ENCODE measurements around the gene THY1.

DNA sequence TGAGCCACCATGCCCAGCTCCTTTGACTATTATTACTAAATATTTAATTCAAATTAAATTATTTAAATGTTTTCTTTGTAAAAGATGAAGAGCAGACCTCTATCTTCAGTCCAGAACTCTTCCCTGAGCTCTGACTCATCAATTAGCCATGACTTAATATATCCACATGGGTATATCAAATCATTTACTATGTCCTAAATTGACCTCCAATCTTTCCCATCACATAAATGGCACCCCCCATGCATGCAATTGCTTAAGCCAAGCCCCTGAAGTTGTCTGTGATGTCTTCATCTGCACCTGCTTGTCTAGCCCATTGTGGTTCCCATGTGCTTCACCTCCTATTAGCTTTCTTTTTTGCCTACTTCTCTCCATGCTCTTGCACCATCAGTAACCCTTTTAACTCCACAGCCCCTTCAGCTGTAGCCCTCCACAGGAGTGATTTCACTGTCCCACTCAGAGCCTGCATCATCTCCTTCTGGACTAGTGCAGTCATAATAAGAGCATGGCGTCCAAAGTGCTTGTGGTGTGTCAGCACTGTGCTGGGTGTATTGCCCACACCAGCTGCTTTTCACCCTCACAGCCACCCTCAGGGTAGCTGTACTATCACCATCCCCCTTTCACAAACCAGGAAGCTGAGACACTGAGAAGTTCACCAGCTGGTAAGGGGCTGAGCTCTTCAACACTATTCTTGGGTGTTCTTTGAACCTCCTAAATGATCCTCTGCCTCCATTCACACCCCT, 11.8 kb upstream of the THY1 start:
- TF ChIP-seq, protein P1, sequence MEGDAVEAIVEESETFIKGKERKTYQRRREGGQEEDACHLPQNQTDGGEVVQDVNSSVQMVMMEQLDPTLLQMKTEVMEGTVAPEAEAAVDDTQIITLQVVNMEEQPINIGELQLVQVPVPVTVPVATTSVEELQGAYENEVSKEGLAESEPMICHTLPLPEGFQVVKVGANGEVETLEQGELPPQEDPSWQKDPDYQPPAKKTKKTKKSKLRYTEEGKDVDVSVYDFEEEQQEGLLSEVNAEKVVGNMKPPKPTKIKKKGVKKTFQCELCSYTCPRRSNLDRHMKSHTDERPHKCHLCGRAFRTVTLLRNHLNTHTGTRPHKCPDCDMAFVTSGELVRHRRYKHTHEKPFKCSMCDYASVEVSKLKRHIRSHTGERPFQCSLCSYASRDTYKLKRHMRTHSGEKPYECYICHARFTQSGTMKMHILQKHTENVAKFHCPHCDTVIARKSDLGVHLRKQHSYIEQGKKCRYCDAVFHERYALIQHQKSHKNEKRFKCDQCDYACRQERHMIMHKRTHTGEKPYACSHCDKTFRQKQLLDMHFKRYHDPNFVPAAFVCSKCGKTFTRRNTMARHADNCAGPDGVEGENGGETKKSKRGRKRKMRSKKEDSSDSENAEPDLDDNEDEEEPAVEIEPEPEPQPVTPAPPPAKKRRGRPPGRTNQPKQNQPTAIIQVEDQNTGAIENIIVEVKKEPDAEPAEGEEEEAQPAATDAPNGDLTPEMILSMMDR (IDR thresholded peaks at IDR 0.05; ENCODE audit: low read length), result no peak
- no peak for TF ChIP-seq EZH2 (IDR thresholded peaks at IDR 0.05; ENCODE audit: borderline replicate concordance, low read length)

All from OCI-LY1 (cell line).